Lung microvascular endothelial cell (primary cell): ENCODE data around the gene NKAP. TPM values are rescaled to one million over a fixed set of nuclear protein-coding genes. Genes with fewer than 3 reads are reported as not detected.

ENCODE experiments used
- total RNA-seq: library from RNA; depleted of rRNA; stranded (reverse); fragments of >200 nt; gene quantifications from 2 replicates; pipeline ENCODE4 v1.2.1, GENCODE V29; 2014

NKAP gene
- total RNA-seq, 1 donor from 2014 or later, result 3.0 TPM

Other genes with a start within 250 kb of the NKAP start
- gene SOWAHD, start 185.2 kb downstream of the NKAP start, total RNA-seq, result not detected in 2 replicates
- gene RPL39, start 152.1 kb downstream of the NKAP start, total RNA-seq, result 2,343 and 2,831 TPM in 2 replicates
- gene UPF3B, start 90.8 kb downstream of the NKAP start, total RNA-seq, result 1.2 and 2.0 TPM in 2 replicates
- gene RNF113A, start 72.0 kb downstream of the NKAP start, total RNA-seq, result 13.1 and 14.9 TPM in 2 replicates
- gene NDUFA1, start 71.9 kb downstream of the NKAP start, total RNA-seq, result 131 and 142 TPM in 2 replicates
- not detected in 2 replicates for gene AKAP14, start 47.9 kb downstream of the NKAP start, total RNA-seq
- not detected in 2 replicates for gene RHOXF2B, start 133.9 kb upstream of the NKAP start, total RNA-seq
- gene RHOXF1, start 172.2 kb upstream of the NKAP start, total RNA-seq, result not detected in 2 replicates
- not detected in 2 replicates for gene RHOXF2, start 214.9 kb upstream of the NKAP start, total RNA-seq